Endodermal cell (in vitro differentiated cells): ENCODE results near the gene KIF1A. TPM values are rescaled to one million over a fixed set of nuclear protein-coding genes. Genes with fewer than 3 reads are reported as not detected.

Experiments
- DNase-seq: peaks from one replicate; pipeline ENCODE4 v3.0.0-alpha.2; 2017
- H3K27ac ChIP-seq: 2 replicates; pipeline ENCODE4 v1.5.1; 2013; ENCODE audit warnings: mild to moderate bottlenecking, low read depth, low read length, moderate library complexity
- H3K27me3 ChIP-seq: 2 replicates; pipeline ENCODE4 v1.6.1; 2013; ENCODE audit warnings: mild to moderate bottlenecking, low read length, moderate library complexity; ENCODE audit not compliant: insufficient read depth, control insufficient read depth, poor library complexity, severe bottlenecking
- H3K36me3 ChIP-seq: 2 replicates; pipeline ENCODE4 v1.7.0; 2013; ENCODE audit warnings: mild to moderate bottlenecking, low read length, moderate library complexity; ENCODE audit not compliant: control insufficient read depth, insufficient read depth
- H3K4me1 ChIP-seq: one replicate; pipeline ENCODE4 v1.7.0; 2013; ENCODE audit warnings: low read length; ENCODE audit not compliant: control insufficient read depth, insufficient read depth
- H3K4me3 ChIP-seq: 2 replicates; pipeline ENCODE4 v1.5.1; 2013; ENCODE audit warnings: mild to moderate bottlenecking, low read length, moderate library complexity
- H3K9ac ChIP-seq: 2 replicates; pipeline ENCODE4 v1.6.1; 2013; ENCODE audit warnings: mild to moderate bottlenecking, low read length, moderate library complexity; ENCODE audit not compliant: poor library complexity, severe bottlenecking; ENCODE audit errors: extremely low read depth
- H3K9me3 ChIP-seq: 2 replicates; pipeline ENCODE4 v1.6.1; 2013; ENCODE audit warnings: mild to moderate bottlenecking, low read length, moderate library complexity; ENCODE audit not compliant: control insufficient read depth
- H3K27ac Mint-ChIP-seq: 2 replicates; pipeline ENCODE4 v1.8.0; 2020; ENCODE audit warnings: mixed read lengths
- H3K27me3 Mint-ChIP-seq: 2 replicates; pipeline ENCODE4 v1.8.0; 2021; ENCODE audit warnings: mild to moderate bottlenecking, mixed read lengths; ENCODE audit not compliant: insufficient read depth
- H3K36me3 Mint-ChIP-seq: 2 replicates; pipeline ENCODE4 v1.8.0; 2020; ENCODE audit warnings: low read depth, mixed read lengths
- H3K4me1 Mint-ChIP-seq: 2 replicates; pipeline ENCODE4 v1.8.0; 2020; ENCODE audit warnings: mixed read lengths
- H3K4me3 Mint-ChIP-seq: 2 replicates; pipeline ENCODE4 v1.8.0; 2020; ENCODE audit warnings: mild to moderate bottlenecking, moderate library complexity, mixed read lengths
- H3K9me3 Mint-ChIP-seq: 2 replicates; pipeline ENCODE4 v1.8.0; 2020; ENCODE audit warnings: mild to moderate bottlenecking, mixed read lengths
- CTCF ChIP-seq: fragments of 200-600 bp; sonication (generic); conservative IDR thresholded peaks from 2 replicates; pipeline ENCODE4 v1.5.0; 2021; ENCODE audit warnings: antibody characterized with exemption, mild to moderate bottlenecking
- WGBS, 2 experiments: methylation state at CpG; one replicate each; pipeline versions ENCODE4 v1.1.5 to v1.1.7; 2013; ENCODE audit warnings: missing lambda C conversion rate in 2 of 2, mixed read lengths in 1 of 2; ENCODE audit not compliant: insufficient coverage in 1 of 2, insufficient read length in 1 of 2; 5-methylcytosine and 5-hydroxymethylcytosine counted together
- total RNA-seq, 2 donors: library from RNA; stranded (reverse); fragmentation: NEBNext Ultra II Directional in 1 of 2; extraction: Animal tissue kit (Norgen Biotek cat#: 25700) in 1 of 2; gene quantifications; 2 replicates in 1 of 2; 3 replicates in 1 of 2; pipeline ENCODE4 v1.2.1, GENCODE V29; 2021

The KIF1A gene
- total RNA-seq, 2 donors from 2014 or later = 58.8 to 83.1 TPM

GRCh38 chr2:240794178-240794721 is 25.8 kb downstream of the KIF1A start:
- 91 to 95% methylated on average over 17 of the region's 17 CpGs for WGBS, 2 experiments
- Histone ChIP-seq H3K36me3 (peaks cover 7% of the 10 kb centered on the region), H3K27ac (no peak overlapping the region), H3K4me1 (no peaks in the 10 kb centered on the region), H3K9me3 (no peaks in the 10 kb centered on the region), H3K9ac (no peak overlapping the region), H3K27me3 (no peaks in the 10 kb centered on the region), H3K4me3 (no peak overlapping the region)
- Mint-ChIP-seq H3K9me3 (no peaks in the 10 kb centered on the region), H3K27ac (peak overlapping the region; percentile 63), H3K27me3 (no peaks in the 10 kb centered on the region), H3K36me3 (peaks cover 2% of the 10 kb centered on the region), H3K4me3 (no peak overlapping the region), H3K4me1 (no peaks in the 10 kb centered on the region)
- no peak for DNase-seq
- no peak for TF ChIP-seq CTCF

- peaks cover 7% of the 10 kb centered on the region for H3K36me3 ChIP-seq
- H3K9ac ChIP-seq = no peak overlapping the region
- H3K27ac ChIP-seq = peak overlapping the region; percentile 3
- DNase-seq = no peak
- H3K4me3 ChIP-seq = no peak overlapping the region
- no peaks in the 10 kb centered on the region for H3K27me3 ChIP-seq
- Mint-ChIP-seq H3K27me3 (no peaks in the 10 kb centered on the region), H3K4me3 (no peak overlapping the region), H3K36me3 (peaks cover 2% of the 10 kb centered on the region), H3K4me1 (no peaks in the 10 kb centered on the region), H3K27ac (peak overlapping the region; percentile 63), H3K9me3 (no peaks in the 10 kb centered on the region)
- no peaks in the 10 kb centered on the region for H3K4me1 ChIP-seq
- WGBS, 2 experiments = 89 to 95% methylated on average over 13 to 21 of the region's 21 CpGs
- TF ChIP-seq CTCF = no peak
- no peaks in the 10 kb centered on the region for H3K9me3 ChIP-seq
Measured at GRCh38 chr2:240793313-240794177, 26.5 kb downstream of the KIF1A start.

GRCh38 chr2:240792629-240793312 is 27.2 kb downstream of the KIF1A start:
- H3K27me3 ChIP-seq = no peaks in the 10 kb centered on the region
- H3K9ac ChIP-seq = no peak overlapping the region
- TF ChIP-seq CTCF = no peak
- no peaks in the 10 kb centered on the region for H3K27me3 Mint-ChIP-seq
- no peaks in the 10 kb centered on the region for H3K4me1 ChIP-seq
- H3K36me3 Mint-ChIP-seq = peaks cover 2% of the 10 kb centered on the region
- H3K27ac ChIP-seq = peak overlapping the region; percentile 44
- peaks cover 7% of the 10 kb centered on the region for H3K36me3 ChIP-seq
- no peak overlapping the region for H3K4me3 ChIP-seq
- H3K4me1 Mint-ChIP-seq = no peaks in the 10 kb centered on the region
- peak overlapping the region; percentile 40 for H3K27ac Mint-ChIP-seq
- H3K9me3 Mint-ChIP-seq = no peaks in the 10 kb centered on the region
- no peak for DNase-seq
- H3K4me3 Mint-ChIP-seq = no peak overlapping the region
- no peaks in the 10 kb centered on the region for H3K9me3 ChIP-seq
- WGBS, 2 experiments = 82 to 88% methylated on average over 10 to 19 of the region's 19 CpGs
